GM19468 (cell line): Measurements from ENCODE around the gene SH3TC2.
"Not testable (repeated sequence)": the region's sequence is repeated elsewhere in the genome, so short reads cannot be mapped to it uniquely, and the experiment has no call there.

ENCODE experiments used
- ATAC-seq: cut with Tn5 transposase; IDR thresholded peaks from one replicate; pipeline ENCODE4 v1.9.1; 2021; ENCODE audit warnings: mild to moderate bottlenecking, moderate library complexity, moderate number of reproducible peaks; ENCODE audit not compliant: unreplicated experiment; ENCODE audit errors: extremely low read depth

SH3TC2 gene

DNA sequence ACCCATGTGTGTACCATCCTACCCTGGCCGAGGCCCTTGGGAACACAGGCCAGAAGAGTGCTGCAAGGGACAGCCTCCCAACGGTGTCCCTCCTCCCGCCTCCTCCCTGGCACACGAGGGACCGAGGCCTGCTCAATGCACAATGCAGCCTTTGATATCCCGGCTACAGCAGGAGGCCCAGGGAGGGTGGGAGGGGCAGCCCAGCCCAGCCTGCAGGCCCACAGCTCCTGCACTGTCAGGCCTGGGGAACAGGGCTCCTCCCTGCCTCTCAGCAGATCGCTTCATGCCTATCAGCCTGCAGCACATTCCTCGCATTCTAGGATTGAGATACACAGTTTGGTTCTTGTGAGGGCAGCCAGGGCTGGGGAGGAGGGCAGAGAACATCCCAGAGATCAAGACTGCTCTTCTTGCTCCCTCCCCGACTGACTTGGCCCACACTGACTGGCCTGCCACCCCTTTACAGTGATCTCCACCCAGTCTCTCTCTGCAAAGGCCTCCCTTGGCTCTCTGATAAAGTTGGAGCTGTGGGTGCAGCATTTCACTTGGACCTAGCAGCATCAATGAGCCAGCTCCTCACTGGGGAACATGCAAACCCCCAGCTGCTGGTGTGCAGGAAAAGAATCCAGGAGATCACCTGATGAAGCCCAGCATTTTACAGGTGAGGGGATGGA lies at the start of gene SH3TC2:
TSS of gene SH3TC2 (minus strand) at position 46 of the 671 bp plus-strand sequence. CDS start at position 6, 40 bp downstream.
- ATAC-seq, result no peak

DNA sequence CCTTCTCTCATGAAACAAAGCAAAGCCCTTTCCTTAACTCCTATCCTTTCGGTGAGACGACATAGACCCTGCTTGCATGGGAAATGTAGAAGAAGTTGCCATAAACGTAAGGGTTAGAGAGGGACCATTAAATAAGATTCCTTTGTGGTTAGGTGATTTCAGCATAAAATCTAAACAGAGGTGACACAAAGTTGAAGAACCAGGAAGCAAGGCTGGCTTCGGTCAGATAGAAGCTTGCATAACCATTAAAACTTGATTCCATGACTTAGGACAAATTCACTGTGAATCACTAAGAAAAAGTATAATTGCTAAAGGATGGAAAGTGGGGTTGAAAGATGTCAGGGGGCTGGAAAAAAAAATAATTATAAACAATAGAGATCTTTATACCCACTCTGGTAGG lies 47.5 kb upstream of the SH3TC2 start:
- no peak for ATAC-seq

DNA sequence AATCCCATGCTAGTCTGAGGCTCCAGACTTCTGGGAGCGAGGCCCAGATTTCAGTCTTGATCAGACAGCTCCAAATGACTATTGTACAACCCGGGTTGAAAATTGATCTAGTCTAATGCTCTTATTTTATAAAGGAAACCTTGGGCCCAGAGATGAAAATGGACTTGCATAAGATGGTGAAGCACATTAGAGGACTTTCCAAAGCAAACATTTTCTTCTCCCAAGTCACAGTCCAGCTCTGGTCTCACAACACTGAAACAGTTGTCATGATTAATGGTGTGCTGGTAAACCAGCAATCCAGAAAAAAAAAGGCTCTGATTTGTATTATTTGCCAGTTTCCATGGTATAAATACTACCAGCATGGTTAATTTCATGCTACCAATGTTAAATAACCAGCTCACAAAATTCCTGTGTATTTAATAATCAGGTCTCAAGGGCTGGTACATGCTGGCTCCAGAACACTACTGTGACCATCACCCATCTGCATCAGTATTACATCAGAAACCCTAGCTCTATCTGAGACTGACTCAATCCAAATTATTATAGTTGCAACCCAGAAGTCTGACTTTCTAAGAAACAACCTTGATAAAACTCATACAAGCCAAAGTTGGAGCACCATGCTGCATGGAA lies 45.9 kb upstream of the SH3TC2 start:
- no peak for ATAC-seq

DNA sequence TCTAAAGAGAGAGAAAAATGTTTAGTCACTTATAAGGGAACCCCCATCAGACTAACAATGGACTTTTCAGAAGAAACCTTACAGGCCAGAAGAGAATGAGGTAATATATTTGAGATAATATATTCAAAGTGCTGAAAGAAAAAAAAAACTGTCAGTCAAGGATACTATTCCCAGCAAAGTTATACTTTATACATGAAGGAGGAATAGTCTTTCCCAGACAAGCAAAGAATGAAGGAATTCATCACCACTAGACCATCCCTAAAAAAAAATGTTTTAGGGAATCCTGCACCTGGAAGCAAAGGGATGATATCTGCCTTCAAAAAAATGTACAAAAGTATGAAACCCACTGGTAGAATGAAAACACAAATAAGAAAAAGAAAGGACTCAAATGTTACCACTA lies 37.5 kb upstream of the SH3TC2 start:
- no peak for ATAC-seq

DNA sequence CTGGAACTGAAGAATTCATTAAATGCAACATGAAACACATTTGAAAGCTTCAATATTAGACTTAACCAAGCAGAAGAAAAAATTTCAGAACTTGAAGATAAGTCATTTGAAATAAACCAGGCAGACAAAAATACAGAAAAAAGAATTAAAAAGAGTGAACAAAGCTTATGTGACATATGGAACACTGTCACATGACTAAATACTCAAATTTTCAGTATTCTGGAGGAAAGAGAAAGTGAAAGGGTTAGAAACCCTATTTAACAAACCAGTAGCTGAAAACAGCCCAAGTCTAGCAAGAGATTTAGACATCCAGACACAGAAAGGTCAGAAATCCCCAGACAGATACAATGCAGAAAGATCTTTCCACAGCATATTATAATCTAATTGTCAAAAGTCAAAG lies 37.1 kb upstream of the SH3TC2 start:
- no peak for ATAC-seq

DNA sequence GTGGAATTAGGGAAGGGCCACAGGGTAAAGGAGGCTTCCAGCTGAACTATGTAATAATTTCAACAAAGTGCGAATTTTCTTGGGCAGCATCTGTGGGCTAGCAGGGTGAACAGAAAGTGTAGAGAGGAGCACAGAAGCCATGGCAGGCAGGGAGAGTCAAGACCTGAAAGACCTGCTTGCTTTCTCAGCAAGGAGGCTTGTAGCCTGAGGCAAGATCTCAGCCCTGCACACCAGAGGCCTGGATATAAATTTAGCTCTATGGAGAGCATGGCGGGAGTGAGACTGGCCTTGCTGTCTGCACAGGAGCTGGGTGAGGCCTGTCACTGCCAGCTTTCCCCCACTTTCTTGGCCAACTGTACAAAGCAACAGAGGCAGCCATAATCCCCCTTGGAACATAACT lies 32.1 kb upstream of the SH3TC2 start:
- ATAC-seq, result no peak

DNA sequence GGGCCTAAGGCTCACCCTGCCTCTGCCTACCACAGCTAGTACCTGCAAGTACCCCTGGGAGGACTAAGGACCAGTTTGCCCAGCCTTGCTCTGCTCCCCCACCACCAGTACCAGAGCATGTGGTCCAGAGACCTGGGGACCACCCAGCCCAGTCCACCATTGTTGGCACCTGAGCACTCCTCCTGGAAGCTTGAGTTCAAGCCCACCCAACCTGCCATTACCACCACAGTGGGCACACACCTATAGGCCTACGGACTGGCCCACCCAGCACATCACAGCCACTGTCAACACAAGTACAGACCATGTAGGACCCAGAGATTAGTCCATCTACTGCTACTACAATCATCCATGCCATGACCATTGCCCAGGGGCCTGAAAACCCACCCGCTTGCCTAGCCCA lies 30.8 kb upstream of the SH3TC2 start:
- ATAC-seq, result no peak

DNA sequence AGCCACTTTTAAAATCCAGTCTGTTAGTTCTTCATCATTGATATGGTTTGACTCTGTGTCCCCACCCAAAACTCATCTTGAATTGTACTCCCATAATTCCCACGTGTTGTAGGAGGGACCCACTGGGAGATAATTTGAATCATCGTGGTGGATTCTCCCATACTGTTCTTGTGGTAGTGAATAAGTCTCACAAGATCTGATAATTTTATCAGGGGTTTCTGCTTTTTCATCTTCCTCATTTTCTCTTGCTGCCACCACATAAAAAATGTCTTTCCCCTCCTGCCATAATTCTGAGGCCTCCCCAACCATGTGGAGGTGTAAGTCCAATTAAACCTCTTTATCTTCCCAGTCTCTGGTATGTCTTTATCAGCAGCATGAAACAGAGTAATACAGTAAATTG lies 26.9 kb upstream of the SH3TC2 start:
- ATAC-seq, result no peak

DNA sequence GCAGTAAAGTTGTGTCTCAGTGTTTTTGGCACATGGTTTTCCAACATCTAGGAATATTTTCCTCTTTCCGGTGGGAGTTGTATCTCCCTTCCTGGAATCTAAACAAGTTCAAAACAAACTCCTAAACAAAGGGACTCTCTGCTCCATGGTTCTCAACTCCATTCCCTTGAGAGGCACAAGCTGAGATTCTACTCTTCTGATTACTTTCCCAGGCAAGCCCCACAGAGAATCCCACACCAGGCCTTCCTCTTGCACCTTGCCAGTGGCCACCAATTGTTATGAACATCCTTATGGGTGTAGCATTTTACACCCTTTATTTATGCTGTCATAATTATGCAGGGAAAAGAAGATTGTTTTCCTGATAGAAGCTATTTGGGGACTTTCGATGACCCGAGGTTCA lies 25.8 kb upstream of the SH3TC2 start:
- no peak for ATAC-seq

DNA sequence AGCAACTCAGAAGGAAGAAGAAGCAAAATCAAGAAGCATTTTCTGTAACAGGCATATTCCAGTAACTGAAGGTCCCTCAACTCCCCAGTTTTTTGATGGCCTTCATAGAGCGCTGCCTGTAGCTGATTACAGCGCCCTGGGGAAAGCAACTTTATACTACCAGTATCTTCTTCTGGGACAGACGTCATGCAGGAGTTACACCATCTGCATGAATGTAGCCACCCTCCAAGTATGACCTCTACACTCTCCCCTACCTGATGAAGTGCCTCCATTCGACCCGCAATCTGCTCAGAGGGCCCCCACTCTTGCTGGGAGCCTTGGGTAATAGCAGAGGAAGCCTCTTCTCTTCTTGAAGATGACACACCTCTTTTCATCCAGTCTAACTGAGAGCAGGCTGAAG lies 21.0 kb upstream of the SH3TC2 start:
- no peak for ATAC-seq

DNA sequence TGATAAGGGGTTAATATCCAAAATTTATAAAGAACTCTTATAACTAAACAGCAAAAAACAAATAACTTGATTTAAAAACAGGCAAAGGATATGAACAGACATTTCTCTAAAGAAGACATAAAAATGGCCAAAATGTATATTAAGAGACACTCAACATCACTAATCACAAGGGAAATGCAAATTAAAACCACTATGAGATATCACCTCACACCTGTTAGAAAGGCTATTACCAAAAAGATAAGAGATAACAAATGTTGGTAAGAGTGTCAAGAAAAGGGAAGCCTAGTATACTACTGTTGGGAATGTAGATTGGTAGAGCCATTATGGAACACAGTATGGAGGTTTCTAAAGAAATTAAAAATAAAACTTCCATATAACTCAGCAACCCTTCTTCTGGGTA lies 19.4 kb upstream of the SH3TC2 start:
- no peak for ATAC-seq

DNA sequence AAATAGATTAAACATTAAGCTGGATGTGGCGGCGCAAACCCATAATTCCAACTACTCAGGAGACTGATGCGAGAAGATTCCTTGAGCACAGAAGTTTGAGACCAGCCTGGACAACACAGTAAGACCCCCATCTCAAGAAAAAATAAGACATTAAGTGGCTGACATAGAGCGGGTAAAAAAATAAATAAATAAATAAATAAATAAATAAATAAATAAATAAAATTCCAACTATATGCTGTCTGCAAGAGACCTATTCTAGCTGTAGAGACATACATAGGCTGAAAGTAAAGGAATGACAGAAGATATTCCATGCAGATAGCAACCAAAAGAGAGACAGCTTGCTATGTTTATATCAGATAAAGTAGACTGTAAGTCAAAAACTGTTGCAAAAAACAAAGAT lies 17.4 kb upstream of the SH3TC2 start:
- ATAC-seq, result no peak

DNA sequence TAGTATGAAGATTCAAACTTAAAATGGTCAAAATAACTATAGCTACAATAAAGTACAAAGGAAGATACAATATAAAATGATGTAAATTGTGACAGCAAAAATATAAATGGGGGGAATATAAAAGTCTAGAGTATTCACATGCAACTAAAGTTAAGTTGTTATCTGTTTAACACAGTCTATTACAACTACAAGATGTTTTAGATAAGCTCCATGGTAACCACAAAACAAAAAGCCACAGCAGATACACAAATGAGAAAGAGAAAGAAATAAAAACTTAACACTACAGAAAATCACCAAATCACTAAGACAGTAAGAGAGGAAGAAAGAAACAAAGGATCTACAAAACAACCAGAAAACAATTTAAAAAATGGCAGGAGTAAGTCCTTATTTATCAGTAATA lies 17.0 kb upstream of the SH3TC2 start:
- ATAC-seq, result no peak

DNA sequence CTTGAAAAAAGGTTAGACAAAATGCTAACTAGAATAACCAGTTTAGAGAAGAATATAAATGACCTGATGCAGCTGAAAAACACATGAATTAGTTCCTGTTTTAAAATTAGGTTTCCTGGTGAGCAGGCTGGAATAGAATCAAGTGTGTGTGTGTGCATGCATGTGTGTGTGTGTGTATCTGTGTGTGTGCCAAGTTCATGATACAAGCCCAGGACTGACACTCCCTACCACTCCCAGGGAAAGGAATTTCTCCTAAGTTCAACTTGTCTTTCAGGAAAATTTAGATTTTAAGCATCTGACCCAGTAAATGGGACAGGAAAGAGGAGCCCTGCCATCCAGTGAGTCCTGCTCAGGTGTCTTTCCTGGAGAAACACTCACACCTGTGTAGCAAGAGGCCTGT lies 11.2 kb upstream of the SH3TC2 start:
- not testable (repeated sequence) for ATAC-seq

DNA sequence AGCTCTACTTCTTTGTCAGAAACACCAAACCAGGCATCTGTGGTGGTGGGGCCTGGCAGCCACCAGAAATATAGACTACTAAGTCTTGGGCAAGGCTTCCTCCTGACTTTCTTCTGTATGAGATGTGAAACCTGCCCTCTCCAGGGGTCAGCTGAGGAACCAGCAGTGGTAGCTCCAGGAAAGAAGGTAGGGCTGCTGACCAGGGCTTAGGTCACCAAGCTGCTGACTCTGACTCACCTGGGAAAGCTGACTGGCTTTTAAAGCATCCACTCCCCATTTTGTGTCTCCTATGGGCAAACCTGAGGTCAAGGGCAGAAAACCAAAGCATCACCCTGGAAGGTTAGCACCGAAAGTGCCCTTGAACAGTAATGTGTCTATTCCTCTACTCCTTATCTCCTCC lies 10.4 kb upstream of the SH3TC2 start:
- ATAC-seq, result no peak

DNA sequence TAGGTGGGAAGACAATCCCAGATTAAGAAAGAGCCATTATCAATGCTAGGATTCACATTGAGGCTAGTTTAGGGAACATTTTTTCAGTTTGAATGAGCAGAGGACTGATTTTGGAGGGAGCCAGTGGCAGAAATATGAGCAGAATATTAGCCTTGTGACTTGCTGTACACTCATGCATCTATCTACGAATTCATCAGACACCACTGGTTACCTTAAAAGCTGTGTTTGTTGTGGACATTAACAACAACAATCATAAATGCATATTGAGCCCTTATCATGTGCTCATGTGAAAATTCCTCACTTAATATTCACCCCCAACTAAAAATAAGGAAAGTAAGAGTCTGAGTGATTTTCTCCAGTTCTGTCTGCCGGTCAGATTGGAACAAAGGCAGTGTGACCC lies 9.9 kb upstream of the SH3TC2 start:
- ATAC-seq, result no peak

DNA sequence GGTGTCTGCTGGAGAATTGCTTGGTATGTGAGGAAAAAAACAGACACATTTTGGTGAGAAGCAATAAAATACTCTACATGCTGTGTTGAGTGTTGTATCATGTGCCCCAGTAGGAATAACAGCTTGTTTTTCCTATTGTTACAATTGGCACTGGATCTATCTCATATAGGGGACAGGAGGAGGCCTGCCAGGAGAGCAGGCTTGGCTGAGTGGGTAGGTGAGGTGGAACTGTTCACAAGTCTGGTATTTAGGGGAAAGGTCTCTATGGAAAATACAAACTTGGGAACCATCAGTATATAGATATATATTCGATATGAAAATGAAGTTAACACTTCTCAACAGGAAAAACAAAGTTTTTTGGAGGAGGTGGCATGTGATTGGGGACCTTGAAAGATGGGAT lies 9.5 kb upstream of the SH3TC2 start:
- no peak for ATAC-seq

DNA sequence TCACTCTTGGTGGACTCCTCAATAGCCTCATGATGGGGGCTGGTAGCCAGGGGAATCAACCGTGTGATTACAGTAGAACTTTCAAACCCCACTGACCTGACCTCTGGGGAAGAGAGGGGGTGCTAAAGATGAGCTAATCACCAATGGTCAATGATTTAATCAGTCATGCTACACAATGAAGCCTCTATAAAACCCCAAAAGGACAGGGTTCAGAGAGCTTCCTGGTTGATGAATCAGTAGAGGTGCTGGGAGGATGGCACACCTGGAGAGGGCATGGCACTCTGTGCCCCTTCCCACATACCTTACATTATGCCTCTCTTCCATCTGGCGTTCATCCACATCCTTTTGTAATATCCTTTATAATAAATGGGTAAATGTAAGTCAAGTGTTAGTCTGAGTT lies 8.9 kb upstream of the SH3TC2 start:
- no peak for ATAC-seq

DNA sequence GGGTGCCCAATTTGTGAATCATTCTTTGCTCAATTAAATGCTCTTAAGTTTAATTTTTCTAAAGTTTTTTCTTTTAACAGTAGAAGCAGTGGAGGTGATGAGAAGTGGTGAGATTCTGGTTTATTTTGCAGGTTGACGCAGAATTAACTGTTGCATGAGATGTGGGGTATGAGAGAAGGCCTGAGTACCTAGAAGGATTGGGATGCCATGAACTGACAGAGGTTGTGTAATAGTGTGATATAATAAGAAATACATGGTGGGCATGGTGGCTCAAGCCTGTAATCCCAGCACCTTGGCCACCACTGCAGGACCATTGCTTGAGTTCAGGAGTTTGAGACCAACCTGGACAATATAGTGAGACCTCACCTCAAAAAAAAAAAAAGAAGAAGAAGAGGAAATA lies 8.4 kb upstream of the SH3TC2 start:
- no peak for ATAC-seq

DNA sequence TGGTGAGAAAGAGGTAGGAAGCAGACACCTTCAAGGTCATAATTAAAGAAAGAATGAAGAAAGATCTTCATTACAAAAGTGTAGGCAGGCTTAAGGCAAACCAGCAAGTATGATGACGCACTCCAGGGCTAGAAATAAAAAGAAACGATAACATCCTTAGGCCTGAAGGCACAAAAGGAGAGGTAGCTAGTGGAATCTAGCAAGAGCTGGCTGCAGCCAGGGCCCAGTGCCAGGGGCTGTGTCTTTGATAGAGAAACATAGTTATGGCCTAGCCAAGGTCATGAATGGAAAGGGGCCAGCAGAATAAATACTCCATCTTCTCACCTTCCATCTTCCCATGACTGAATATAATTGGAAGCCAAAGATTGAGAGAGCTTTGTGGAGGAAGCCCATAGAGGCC lies 6.8 kb upstream of the SH3TC2 start:
- ATAC-seq, result no peak

DNA sequence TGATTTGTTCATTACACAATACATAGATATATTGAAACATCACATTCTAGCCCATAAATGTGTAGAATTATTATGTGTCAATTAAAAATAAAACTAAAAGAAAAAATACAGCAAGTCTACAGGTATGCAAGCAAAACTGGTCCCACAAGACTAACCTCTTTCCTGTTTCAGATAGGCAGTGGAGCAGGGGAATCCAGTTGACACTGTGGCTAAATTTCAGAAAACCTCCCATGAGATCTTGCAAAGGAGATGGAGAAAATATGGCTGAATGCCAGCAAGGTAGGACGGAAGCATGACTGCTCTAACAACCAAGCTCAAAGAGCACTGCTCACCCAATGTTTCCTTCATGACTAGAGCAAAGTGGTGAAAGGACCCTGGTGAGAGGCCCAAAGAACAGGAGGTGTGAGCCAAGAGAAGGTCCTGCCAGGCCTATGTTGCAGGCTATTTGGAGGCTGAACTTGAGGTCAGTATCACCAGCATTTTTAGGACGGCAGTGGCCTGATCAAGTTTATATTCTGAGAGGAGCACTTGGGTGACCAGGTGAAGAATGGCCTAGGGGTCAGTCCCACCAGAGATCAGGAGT lies 1.1 kb upstream of the SH3TC2 start:
- no peak for ATAC-seq
